VCaP (cell line): Measurements from ENCODE around the gene CBARP.

Experiments
- H3K27ac ChIP-seq: fragments of 450-650 bp; 2 replicates; pipeline ENCODE4 v1.5.1; 2017
- CTCF ChIP-seq: fragments of 450-650 bp; conservative IDR thresholded peaks from 2 replicates; pipeline ENCODE4 v1.5.1; 2017; ENCODE audit warnings: mild to moderate bottlenecking, moderate library complexity

CBARP gene

GRCh38 chr19:1259876-1260748 lies 22.3 kb upstream of the CBARP start:
- peak overlapping the region; percentile 84; the same call in 1 of the 2 replicates for H3K27ac ChIP-seq
- TF ChIP-seq CTCF: no peak

- TF ChIP-seq CTCF: no peak
- H3K27ac ChIP-seq: no peak overlapping the region
Measured at GRCh38 chr19:1259206-1259875, 21.5 kb upstream of the CBARP start.

GRCh38 chr19:1258707-1259205 lies 21.0 kb upstream of the CBARP start:
- no peak for TF ChIP-seq CTCF
- H3K27ac ChIP-seq: no peak overlapping the region

- H3K27ac ChIP-seq: no peak overlapping the region
- no peak for TF ChIP-seq CTCF
Measured at GRCh38 chr19:1258163-1258492, 20.3 kb upstream of the CBARP start.

- no peak for TF ChIP-seq CTCF
- H3K27ac ChIP-seq: no peak overlapping the region
Measured at GRCh38 chr19:1257475-1258162, 19.8 kb upstream of the CBARP start.

- H3K27ac ChIP-seq: no peak overlapping the region
- TF ChIP-seq CTCF: no peak
Measured at GRCh38 chr19:1256646-1257474, 19.1 kb upstream of the CBARP start.
